HG03159 (cell line): ENCODE measurements around the gene KPNA2.

ENCODE experiments used
- ATAC-seq: cut with Tn5 transposase; IDR thresholded peaks from one replicate; pipeline ENCODE4 v1.9.1; 2021; ENCODE audit warnings: mild to moderate bottlenecking, moderate library complexity; ENCODE audit not compliant: unreplicated experiment

KPNA2 gene

DNA sequence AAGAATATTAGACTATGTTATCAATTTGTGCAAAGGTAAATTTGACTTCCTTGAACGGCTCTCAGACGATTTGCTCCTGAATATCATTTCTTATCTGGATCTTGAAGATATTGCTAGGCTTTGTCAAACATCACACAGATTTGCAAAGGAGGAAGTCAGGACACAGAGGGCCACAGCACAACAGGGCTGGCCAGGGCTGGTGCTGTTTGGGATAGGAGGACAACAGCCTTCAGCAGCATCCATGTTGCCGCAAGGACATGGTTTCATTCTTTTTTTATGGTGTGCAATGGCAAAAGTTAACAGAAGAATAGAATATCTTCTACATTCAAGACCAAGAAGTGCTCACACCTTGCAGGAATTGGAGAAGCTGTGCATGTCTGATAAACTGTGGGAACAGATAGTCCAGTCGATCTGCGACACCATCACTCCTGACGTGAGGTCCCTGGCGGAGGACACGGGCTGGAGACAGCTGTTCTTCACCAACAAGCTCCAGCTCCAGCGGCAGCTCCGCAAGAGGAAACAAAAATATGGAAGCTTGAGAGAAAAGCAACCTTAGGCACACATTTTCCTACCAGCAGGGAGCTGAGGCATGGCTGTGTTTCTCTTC, 59.8 kb downstream of the KPNA2 start:
- no peak for ATAC-seq

DNA sequence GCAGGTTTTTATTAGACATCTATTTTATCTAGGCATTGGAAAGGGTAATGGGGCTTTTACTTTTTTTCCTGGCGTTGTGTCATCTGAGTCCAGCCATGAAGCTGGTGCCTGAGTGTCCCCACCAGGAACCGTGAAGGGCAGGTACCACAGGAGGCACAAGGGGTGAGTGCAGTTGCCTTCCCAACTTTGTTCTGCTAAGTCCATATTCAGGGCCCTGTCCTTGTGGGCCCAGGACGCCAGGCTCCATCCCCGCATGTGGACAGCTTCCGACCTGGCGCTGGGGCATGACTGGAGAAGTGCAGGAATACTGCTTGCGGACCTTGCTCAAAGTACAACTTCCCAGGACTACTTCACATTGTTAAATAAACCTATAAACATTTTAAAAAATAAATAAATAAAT, 60.6 kb downstream of the KPNA2 start:
- ATAC-seq = no peak
